ENCODE data around the gene FHL2. TPM values are rescaled to one million over a fixed set of nuclear protein-coding genes. Genes with fewer than 3 reads are reported as not detected.
A peak's percentile ranks its signal among the peaks of the same experiment; 100 is the strongest.

The FHL2 gene
- polyA plus RNA-seq, 1 donor = 66.8 TPM

DNA sequence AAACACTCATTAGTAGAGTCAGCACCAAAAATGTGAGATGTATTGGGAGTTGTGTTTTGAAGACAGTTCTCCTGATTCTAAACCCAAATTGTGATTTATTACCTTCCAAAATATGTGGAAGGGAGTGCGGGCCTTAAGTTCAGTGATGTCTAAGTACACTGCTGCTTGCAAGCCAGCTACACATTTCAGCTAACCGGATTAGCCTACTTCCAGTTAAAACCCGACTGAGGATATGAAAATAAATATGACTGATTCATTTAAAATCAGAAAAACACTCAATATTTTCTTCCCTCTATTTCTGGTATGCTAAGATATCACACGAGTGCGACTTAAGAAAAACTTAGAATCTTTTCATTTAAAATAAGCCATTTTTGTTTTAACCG is 907 bp downstream of the FHL2 start:
- DNase-seq (ENCODE audit: low read depth) = no peak

- DNase-seq (ENCODE audit: low read depth) = no peak
Observed at GRCh38 chr2:105397025-105397722, 1.7 kb downstream of the FHL2 start.

DNA sequence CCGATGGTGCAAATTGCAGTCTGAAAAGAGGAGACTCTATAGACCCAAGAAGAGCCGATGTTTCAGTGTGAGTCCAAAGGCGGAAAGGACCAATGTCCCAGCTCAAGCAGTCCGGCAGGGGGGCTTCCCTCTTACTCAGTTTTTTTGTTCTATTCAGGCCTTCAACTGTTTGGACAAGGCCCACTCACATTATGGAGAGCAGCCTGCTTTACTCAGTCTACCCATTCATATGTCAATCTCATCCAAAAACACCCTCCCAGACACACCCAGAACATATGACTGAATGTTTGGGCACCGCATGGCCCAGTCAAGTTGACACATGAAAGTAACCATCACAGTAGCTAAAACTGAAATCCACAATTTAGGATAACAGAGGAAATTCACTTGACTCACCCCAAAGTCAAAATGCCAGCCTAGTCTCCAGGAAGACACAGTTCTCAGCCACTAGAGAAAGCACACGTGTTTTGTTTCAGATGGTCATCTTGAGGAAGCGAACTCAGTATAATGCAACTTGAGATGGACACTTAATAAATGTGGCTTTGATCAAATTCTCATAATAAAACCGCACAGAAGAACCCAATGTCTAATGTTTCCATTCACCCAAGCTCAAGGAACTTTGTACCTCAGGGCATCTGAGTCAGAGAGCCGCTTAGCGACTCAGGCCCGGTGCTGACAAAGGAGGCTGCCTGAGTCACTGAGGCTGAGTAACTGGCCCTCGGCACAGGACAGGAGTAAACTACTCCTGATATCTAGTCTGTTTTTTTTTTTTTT is 2.4 kb downstream of the FHL2 start:
- DNase-seq (ENCODE audit: low read depth) = no peak

- DNase-seq (ENCODE audit: low read depth) = no peak
Observed at GRCh38 chr2:105395691-105396090, 3.2 kb downstream of the FHL2 start.

- DNase-seq (ENCODE audit: low read depth) = no peak
Observed at GRCh38 chr2:105394951-105395611, 3.8 kb downstream of the FHL2 start.

GRCh38 chr2:105393373-105394055 is 5.3 kb downstream of the FHL2 start:
- no peak for DNase-seq (ENCODE audit: low read depth)

DNA sequence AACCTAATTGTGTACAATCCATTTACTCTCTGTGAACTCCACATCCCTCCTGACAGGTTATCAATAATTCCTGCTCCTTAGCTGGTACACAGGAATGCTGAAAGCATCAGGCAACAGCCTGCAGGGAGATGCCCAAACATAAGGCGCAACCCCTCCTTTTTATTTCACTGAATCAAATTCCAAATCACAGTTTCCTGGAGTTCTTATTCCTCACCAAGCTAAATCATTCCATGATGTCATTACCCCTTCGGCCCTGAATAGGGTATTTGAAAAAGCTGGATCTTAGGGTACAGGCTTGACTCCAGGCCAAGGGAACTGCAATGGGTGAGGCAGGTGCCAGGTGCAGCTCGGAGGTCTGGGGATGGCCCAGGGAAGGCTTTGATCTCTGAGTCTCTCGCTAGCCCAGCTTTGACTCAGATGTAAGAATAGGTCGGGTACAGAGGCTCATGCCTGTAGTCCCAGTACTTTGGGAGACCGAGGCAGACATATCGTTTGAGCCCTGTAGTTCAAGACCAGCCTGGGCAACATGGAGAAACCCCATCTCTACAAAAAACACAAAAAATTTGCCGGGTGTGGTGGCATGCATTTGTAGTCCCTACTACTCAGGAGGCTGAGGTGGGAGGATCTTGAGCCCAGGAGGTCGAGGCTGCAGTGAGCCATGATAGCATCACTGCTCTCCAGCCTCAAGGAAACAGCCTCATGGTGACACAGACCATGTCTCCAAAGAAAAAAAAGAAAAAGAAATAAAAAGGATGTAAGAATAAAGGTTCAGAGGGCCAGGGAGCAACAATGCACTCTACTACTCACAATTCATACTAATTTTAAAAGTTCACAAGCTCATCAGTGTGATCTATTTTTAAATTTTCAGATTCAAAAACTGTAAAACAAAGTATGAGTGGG is 6.8 kb downstream of the FHL2 start:
- no peak for DNase-seq (ENCODE audit: low read depth)

GRCh38 chr2:105391058-105391627 is 7.7 kb downstream of the FHL2 start:
- DNase-seq (ENCODE audit: low read depth) = no peak

- no peak for DNase-seq (ENCODE audit: low read depth)
Observed at GRCh38 chr2:105390454-105390853, 8.4 kb downstream of the FHL2 start.

DNA sequence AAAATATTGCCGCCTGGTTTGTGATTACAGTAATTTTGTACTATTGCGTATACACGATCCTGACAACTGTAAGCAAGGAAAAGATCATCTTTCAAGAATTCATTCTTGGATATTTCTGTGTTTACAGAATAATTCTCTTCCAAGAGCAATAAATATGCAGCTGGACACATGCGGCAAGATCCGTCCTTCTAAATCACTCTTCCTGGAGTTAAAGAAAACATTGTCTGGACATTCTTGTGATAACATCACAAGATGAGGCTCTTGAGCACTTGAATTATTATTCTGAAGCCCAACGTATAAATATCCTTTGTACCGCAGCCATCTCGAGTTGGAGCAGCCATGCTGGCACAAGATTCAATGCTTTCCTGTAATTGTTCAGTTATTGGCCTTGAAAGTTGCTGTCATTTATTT is 9.9 kb downstream of the FHL2 start:
- peak; percentile 52 for DNase-seq (ENCODE audit: low read depth)

DNA sequence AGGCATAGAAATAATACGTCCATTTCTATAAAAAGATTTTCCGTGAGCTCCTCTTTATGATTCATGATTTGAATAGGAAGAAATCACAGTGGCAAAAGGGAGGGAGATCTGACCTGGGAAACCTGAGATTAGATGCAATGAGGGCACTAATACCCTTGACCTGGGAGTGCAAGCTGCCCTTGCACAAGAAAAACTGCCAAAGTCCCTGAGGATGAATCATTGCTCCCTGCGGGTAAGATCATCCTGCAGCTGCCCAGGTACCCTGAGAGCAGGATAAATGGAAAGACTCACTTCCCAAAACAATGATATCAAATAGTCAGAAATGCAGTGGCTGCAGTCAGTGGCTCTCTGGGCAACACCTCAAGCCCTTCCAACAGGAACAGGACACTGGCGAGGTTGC is 11.6 kb downstream of the FHL2 start:
- DNase-seq (ENCODE audit: low read depth) = no peak

DNA sequence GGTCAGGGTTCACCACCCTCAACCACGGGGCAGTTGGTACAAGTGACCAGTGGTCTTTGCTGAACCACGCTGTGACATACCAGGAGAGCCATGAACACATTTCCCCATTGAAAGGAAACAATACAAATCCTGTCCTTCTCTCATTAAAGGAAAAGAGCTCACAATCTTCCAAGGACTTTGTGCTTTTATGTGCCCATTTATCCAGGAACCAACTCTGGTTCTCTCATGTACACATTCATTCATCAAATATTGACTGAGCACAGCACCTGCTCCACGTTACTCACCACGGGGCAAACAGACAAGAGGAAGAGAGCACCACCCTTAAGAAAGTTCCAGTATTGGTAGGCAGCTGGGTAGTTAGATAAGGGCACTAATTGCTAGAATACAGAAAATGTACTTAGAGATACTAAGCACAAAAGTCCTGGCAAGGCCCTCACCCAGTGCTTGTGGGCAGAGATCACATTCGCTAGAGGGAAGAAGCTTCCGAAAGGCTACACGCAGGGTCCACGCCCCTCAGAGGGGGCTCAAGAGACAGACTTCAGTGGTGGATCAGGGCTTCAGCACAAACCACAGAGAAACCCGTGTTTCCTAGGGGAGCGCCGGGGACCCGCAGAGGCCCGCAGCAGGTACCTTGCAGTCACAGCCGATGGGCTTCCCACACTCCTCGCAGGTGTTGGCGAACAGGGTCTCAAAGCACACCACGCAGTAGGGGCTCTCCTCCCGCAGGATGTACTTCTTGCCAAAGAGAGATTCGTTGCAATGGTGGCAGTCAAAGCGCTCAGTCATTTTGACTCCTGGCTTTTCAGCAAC is 12.9 kb downstream of the FHL2 start:
- no peak for DNase-seq (ENCODE audit: low read depth)

GRCh38 chr2:105384861-105385260 is 14.0 kb downstream of the FHL2 start:
- no peak for DNase-seq (ENCODE audit: low read depth)

- DNase-seq (ENCODE audit: low read depth) = no peak
Observed at GRCh38 chr2:105384216-105384615, 14.6 kb downstream of the FHL2 start.

- DNase-seq (ENCODE audit: low read depth) = no peak
Observed at GRCh38 chr2:105383432-105384166, 15.3 kb downstream of the FHL2 start.

- DNase-seq (ENCODE audit: low read depth) = no peak
Observed at GRCh38 chr2:105382177-105382576, 16.7 kb downstream of the FHL2 start.

- DNase-seq (ENCODE audit: low read depth) = no peak
Observed at GRCh38 chr2:105381101-105381668, 17.7 kb downstream of the FHL2 start.

GRCh38 chr2:105380432-105381100 is 18.3 kb downstream of the FHL2 start:
- DNase-seq (ENCODE audit: low read depth) = no peak

Data from forelimb muscle (tissue), 1 donor.